GM19455 (cell line): Measurements from ENCODE around the gene NPVF.

Source experiments
- ATAC-seq: cut with Tn5 transposase; IDR thresholded peaks from one replicate; pipeline ENCODE4 v1.9.1; 2021; ENCODE audit not compliant: unreplicated experiment

Gene NPVF

GRCh38 chr7:25235471-25235870 lies 7.2 kb upstream of the NPVF start:
- ATAC-seq: no peak

DNA sequence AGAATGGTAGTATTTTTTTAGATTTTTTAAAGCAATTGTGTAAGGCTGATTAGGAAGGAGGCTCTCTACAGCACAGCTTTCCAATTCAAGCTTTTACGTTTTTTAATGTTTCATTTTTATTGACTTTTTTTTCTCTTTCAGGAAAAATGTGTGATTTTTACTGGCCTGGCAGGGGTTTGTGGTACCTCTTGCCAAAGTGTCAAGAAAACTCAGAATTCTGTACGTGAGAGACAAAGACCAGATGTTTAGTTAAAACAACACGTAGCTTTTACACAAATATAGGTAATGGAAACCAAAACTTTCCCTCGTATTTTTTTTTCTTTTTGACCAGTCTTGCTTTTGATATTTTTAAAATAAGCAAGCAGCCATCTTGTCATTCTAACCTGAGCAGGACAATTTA lies 6.0 kb upstream of the NPVF start:
- ATAC-seq: no peak

DNA sequence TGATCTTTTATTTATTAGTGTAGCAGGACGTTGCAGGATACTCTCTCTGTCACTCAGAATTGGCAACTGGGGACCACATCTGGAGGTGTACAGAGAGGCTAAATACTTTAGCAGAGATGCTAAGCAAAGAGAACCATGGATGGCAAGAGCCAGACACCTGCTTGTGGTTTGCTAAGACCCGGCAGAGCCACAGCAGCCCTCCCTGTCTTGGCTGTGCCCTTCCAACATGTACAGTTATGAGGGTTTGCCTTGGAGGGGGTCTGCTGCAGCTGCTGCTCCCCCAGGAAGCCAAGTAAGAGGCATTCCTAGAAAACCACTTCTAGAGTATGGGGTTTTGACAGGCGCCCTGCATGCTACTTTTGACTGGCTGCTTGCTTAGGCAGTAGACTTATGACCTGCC lies 5.1 kb downstream of the NPVF start:
- ATAC-seq: no peak

GRCh38 chr7:25222666-25223065 lies 5.6 kb downstream of the NPVF start:
- ATAC-seq: no peak

DNA sequence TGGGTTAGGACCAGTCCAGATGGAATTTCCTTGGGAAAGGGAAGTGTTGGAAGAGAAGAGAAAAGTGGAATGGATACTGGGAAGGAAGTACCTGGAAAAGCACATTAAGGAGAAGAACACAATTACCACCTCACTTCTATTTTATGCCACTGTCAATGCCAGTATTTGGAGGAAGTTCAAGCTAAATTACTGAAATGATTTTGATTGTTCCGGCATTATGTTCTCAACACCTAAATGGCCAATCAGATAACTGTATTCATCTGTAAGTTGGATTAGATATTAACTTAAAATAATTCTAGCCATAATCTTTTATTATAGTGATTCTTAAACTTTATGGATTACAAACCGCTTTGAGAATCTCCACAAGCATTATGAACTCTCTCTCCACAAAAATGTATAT lies 7.3 kb downstream of the NPVF start:
- ATAC-seq: no peak

- ATAC-seq: no peak
Observed at GRCh38 chr7:25218191-25218590, 10.1 kb downstream of the NPVF start.

- ATAC-seq: no peak
Observed at GRCh38 chr7:25216837-25217236, 11.4 kb downstream of the NPVF start.

DNA sequence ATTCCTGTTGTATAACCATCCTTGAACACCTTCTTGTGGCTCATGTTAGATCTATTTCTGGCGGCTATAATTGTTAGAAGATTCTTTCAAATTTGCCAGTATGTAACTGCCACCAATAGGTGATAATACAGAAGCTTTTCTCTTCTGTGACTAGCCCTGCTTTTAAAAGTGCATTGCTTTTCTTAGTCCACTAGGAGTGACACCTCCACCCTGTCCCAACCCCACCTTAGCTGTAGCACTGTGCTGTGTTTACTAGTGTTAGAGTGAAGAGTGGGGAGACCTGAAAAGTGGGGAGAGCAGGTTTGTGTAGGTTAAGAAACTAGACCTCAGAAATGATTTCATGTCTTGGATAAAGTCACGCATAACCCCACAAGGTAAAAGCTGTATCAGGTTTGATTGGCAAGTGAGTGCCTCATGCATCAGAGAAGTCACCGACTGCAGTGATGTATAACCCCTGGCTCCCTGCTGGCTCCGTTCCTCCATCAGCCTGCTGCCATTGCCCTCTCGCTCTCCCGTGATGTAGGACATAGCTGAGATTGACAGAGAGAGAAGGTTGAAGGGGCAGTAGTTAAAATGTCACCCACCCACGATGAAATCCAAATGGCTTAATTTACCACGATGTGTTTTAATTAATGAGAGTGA lies 12.5 kb downstream of the NPVF start:
- no peak for ATAC-seq

DNA sequence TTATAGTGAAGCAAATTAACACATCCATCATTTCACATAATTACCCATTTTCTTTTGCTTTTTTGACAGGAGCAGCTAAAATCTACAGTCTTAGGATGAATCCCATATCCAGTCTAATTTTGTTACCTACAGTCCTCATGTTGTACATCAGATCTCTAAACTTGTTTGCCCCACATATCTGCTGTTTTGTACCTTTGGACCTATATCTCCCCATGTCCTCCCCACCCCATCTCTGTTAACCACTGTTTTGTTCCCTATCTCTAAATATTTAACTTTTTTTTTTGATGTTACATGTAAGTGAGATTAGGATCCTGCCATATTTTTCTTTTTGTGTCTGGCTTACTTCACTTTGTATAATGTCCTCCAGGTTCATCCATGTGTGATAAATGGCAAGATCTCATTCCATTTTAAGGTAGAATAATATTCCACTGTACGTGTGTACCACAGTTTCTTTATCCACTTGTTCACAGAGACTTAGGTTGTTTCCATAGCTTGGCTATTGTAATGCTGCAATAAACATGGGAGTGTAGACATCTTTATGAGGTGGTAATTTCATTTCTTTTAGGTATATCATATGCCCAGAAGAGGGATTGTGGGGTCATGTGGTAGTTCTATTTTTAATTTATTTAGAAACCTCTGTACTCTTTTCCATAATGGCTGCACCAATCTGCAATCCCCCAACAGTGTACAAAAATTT lies 19.6 kb downstream of the NPVF start:
- ATAC-seq: no peak

DNA sequence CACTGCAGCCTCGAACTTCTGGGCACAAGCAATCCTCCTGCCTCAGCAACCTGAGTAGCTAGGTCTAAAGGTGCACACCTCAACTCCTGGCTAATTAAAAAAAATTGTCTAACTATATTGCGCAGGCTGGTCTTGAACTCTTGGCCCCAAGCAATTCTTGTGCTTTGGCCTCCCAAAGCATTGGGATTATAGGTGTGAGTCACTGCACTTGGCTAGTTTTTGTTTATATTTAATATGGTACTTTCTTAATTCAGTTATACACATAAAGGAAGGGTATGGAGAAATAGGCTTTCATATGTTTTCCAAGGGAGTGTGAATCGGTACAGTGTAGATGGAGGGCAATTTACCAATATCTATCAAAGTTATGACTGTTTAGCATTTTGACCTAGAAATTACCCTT lies 20.4 kb downstream of the NPVF start:
- no peak for ATAC-seq

- ATAC-seq: no peak
Observed at GRCh38 chr7:25206765-25207164, 21.5 kb downstream of the NPVF start.

DNA sequence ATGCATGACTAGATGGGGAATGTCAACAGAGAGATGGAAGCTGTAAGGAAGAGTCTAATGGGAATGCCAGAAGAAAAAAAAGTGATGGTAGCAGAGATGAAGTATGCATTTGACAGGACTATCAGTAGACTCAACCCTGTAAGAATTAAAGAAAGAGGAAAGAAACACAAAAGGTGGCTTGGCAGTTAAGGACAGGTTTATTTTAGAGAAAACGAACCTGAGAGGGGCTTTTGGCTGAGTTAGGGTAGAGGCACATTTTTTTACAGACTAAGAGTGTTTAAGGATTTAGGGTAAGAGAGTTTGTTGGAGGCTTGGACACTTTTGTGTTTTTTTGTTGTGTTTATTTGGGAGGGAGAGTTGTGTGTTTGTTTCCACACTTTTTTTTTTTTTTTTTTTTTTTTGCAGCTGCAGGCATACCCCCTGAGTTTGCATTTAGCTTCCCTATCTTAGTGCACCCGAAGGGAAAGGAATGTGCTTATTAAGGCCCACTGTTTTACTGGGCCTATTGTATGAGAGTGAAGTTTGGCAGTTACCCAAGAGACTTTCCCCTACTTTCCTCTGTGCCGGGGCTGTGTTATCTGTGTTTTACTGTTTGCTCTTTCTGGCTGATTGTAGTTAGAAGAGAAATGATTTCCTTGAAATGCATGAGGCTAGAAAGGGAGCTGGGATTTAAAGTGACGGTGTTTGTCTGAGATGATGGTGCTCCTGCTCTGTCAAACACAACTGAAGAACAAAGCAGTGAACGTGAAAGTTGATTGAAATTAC lies 32.0 kb downstream of the NPVF start:
- no peak for ATAC-seq

DNA sequence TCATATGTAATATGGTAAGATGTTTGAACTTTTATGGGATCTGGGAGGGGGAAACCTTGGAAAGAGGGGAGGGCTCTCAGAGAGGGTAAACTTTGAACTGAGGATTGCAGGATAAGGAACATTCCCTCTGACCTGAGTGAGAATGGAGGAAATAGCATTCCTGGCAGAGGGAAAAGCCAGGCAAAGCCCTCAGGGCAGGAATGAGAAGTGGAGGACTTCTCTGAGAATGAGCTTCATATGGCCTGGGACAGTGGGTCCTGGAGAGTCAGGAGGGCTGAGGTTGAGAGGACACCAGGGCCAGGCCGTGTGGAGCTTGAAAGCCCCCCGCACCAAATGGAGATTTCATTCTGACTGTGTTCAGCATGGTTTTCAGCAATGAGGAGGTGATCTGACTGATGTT lies 34.2 kb downstream of the NPVF start:
- ATAC-seq: no peak

- no peak for ATAC-seq
Observed at GRCh38 chr7:25192043-25192442, 36.2 kb downstream of the NPVF start.

DNA sequence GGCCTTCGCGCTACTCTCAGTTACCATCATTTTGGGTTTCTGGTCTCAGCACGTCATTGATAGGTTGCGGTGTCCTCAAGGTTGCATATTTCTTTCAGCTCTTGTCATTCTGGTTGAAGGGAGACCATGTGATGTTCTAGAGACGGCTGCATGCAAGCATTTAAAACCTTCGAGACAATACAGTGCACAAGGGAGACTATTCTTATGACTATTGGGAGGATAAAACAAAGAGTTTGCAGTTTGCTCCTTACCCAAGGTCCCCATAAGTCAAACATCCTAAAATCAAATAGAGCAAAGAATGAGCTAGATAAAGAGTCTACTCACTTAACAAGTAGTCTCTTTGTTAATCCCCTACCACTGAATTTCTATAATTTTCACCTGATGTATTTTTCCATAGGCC lies 39.1 kb downstream of the NPVF start:
- ATAC-seq: no peak

- no peak for ATAC-seq
Observed at GRCh38 chr7:25187932-25188331, 40.4 kb downstream of the NPVF start.

DNA sequence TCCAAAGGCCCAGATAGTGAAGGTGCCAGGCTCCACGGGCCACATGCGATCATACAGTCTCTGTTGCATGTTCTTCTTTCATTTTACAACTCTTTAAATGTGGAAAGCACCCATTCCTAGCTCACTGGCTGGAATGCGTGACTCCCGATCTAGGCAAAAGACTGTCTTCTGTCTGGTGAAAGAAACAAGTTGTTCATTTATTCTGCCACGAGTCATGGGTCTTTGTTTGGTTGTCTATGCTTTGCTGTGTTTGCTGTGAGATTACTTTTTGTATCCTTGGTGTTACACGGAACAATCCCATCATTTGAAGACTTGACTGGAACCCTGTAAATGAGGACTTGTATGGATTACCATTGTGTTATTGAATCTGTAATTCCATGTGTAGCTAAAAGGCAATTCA lies 41.9 kb downstream of the NPVF start:
- no peak for ATAC-seq

GRCh38 chr7:25181532-25181931 lies 46.8 kb downstream of the NPVF start:
- ATAC-seq: no peak

- no peak for ATAC-seq
Observed at GRCh38 chr7:25180946-25181345, 47.3 kb downstream of the NPVF start.

- peak; percentile 42 for ATAC-seq
Observed at GRCh38 chr7:25180592-25180923, 47.7 kb downstream of the NPVF start.

- ATAC-seq: peak; percentile 95
Observed at GRCh38 chr7:25179771-25180591, 48.3 kb downstream of the NPVF start.

DNA sequence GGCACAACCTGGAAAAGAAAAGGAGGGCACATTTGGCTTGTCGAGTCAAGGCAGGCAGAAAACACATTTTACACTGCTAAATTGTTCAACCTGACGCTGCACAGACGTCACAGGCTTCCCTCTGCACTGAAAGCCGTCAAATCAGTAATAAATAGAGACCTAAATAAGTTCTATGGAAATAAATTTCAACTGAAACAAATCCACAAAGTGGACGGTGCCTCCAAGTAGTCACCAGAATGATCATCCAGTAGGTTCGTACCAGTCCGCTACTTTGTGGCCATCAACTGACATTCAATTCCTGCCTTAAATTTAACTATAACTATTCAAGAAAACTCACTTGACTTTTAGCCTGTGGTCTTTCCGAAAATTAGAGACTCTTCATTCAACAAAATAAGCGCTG lies 49.0 kb downstream of the NPVF start:
- no peak for ATAC-seq
